HG03520 (cell line): Measurements from ENCODE around the gene CLCN2.

Experiments
- ATAC-seq: cut with Tn5 transposase; IDR thresholded peaks from one replicate; pipeline ENCODE4 v1.9.1; 2021; ENCODE audit warnings: mild to moderate bottlenecking, moderate library complexity; ENCODE audit not compliant: unreplicated experiment

CLCN2 gene

DNA sequence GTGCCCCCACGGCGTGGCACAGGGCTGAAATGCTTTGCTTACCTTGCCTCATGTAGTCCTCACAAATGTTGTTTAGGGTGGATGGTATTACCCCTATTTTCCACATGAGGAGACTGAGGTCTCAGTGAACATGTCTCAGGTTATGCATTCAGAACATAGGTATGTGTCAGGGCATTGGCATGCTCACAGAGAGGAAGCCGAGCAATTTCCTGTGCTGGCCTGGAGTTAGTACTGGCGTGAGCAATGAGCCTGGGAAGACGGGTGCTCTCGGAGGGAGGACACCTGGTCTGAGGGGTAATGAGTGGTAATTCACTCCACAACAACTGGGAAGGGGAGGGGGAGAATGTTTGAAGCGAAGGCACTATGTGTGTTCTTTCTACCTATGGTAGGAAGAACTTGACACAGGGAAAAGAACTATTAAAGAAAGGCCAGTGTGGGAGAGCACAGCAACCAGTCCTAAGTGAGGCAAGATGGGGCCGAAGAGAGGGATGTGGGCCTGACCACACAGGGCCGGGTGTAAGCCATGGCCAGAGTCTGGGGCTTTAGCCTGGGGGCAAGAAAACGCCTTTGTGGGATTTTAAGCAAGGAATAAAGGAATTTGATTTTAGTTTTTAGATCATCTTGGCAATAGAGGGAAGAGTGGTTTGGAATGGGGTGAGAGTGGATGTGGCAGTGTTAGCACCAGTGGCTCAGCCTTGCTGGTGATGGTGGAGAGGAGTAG, 28.9 kb downstream of the CLCN2 start:
- no peak for ATAC-seq

DNA sequence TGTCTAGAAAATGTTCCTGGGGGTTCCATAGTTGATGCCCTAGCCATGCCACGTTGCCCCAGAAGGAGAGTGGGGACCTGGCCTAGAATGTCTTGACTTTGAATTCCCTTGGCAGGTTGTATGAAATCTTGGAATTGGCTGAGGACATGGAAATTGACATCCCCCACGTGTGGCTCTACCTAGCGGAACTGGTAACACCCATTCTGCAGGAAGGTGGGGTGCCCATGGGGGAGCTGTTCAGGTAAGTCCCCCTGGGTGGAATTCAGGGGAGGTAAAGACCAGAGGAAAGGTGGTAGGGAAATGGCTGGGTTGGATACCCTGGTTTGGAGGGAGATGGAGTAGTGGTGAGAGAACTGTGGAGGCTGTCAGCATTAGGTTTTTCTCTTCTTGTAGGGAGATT, 32.9 kb downstream of the CLCN2 start:
- ATAC-seq, result no peak

DNA sequence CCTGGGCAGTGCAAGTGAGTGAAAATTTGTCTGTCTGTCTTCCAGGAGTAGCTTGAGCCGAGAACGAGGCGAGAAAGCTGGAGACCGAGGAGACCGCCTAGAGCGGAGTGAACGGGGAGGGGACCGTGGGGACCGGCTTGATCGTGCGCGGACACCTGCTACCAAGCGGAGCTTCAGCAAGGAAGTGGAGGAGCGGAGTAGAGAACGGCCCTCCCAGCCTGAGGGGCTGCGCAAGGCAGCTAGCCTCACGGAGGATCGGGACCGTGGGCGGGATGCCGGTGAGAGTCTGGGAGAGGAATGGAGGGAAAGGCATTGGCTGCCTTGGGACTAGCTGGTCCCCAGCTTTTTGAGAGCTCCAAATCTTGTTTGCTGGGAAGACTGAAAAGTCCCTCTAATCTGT, 34.2 kb downstream of the CLCN2 start:
- ATAC-seq, result no peak

DNA sequence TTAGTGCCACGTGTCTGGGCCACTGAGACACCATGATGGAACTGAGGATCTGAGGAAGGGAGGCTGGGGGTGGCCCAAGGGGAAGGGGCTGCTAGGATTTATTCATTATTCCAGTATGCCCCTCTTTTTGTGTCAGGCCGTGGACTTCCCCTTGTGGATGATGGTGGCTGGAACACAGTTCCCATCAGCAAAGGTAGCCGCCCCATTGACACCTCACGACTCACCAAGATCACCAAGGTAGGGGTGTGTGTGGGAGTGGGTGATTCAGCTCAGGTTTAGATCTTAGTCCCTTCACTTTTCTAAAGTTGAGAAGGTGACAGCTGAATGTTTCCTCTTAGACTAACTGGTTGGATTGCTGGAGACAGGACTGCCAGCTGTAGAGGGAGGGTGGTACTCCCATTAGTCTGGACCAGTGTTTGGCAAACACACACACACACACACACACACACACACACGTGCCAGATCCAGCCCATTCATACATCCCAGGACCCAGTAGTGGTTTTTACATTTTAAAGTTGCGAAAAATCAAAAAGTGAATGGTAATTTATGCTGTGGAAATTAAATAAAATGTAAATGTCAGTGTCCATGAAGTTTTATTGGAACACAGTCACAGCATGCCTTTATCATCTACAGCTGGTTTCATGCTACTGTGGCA, 35.6 kb downstream of the CLCN2 start:
- ATAC-seq, result no peak

DNA sequence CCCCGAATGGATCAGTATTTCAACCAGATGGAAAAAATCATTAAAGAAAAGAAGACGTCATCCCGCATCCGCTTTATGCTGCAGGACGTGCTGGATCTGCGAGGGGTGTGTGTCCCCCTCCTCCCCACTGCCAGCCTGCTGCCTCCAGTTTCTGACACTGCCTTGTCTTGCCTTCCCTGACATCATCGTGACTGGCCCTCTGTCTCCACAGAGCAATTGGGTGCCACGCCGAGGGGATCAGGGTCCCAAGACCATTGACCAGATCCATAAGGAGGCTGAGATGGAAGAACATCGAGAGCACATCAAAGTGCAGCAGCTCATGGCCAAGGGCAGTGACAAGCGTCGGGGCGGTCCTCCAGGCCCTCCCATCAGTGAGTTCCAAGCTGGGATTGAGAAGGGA, 36.1 kb downstream of the CLCN2 start:
- ATAC-seq, result no peak

DNA sequence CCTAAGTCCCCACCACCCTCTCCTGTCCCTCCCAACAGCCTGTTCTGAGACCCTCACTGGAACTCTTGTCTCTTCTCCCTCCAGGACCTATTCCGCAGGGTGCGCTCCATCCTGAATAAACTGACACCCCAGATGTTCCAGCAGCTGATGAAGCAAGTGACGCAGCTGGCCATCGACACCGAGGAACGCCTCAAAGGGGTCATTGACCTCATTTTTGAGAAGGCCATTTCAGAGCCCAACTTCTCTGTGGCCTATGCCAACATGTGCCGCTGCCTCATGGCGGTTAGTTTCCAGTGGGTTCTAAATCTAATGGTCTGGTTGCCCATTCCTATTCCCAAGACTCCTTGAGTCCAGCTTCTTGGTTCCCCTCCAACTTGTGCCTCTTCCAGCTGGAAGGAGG, 37.7 kb downstream of the CLCN2 start:
- no peak for ATAC-seq

DNA sequence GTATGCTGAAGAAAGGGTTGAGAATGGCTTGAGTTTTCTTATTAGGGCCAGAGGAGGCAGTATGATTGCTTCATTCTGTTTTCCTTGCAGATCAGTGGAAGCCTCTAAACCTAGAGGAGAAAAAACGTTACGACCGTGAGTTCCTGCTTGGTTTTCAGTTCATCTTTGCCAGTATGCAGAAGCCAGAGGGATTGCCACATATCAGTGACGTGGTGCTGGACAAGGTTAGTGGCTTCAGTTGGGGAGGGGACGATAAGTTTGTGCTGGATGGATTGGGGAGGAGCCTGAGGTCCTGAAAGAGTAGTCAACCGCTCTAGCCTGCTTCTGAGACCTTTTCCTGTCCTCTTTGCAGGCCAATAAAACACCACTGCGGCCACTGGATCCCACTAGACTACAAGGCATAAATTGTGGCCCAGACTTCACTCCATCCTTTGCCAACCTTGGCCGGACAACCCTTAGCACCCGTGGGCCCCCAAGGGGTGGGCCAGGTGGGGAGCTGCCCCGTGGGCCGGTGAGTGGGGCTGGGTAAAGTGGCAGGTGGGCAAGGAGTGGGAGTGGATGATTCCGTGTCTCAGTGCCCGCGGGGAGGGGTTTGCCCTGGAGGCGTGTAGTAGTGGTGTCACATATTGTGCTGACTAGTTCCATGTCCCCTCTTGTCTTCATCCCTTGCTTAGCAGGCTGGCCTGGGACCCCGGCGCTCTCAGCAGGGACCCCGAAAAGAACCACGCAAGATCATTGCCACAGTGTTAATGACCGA, 38.5 kb downstream of the CLCN2 start:
- ATAC-seq, result no peak

DNA sequence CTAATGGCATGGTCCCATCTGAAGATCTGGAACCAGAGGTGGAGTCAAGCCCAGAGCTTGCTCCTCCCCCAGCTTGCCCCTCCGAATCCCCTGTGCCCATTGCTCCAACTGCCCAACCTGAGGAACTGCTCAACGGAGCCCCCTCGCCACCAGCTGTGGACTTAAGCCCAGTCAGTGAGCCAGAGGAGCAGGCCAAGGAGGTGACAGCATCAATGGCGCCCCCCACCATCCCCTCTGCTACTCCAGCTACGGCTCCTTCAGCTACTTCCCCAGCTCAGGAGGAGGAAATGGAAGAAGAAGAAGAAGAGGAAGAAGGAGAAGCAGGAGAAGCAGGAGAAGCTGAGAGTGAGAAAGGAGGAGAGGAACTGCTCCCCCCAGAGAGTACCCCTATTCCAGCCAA, 39.7 kb downstream of the CLCN2 start:
- no peak for ATAC-seq

DNA sequence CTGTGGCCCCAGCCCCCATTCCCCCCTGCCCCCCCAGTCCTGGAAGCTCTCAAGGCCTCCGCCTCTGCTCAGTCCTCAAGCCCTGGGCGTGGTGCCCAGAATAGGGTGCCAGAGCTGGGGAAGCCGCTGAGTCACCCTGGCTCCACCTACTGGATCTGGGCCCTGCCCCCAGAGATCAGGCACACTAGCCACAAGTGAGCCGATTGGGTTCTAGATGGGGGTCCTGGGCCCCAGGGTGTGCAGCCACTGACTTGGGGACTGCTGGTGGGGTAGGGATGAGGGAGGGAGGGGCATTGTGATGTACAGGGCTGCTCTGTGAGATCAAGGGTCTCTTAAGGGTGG, 41.3 kb downstream of the CLCN2 start:
- no peak for ATAC-seq

DNA sequence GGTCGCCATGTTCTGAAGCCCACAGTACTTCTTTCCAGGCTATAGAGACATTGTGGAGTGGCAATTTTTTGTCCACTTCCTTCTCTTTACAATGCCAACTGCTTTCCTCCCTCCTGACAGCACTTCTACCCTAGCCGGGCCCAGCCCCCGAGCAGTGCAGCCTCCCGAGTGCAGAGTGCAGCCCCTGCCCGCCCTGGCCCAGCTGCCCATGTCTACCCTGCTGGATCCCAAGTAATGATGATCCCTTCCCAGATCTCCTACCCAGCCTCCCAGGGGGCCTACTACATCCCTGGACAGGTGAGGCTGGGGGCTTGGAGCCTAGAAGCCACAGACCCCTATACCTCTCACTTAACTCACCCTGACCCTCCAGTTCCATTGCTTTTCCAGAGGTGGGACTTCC, 44.2 kb downstream of the CLCN2 start:
- ATAC-seq, result no peak

DNA sequence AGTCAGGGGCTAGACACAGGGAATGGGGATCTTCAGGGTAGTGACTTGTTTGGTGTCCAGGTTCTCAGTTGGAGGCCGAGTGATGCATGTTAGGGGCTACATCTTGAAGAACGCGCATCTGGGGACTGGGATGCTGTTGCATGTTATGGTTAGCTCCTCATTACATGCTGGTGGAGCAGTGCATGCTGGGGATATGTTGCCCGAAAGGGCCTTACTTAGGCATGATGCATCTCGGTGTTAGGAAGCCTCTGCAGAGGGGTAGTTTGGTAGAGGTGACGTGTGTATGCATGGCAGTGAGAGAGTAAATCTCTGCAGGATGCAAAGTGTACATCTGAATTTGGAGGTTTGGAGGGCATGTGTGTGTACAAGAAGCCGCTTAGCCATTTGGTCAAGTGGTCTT, 44.6 kb downstream of the CLCN2 start:
- no peak for ATAC-seq

DNA sequence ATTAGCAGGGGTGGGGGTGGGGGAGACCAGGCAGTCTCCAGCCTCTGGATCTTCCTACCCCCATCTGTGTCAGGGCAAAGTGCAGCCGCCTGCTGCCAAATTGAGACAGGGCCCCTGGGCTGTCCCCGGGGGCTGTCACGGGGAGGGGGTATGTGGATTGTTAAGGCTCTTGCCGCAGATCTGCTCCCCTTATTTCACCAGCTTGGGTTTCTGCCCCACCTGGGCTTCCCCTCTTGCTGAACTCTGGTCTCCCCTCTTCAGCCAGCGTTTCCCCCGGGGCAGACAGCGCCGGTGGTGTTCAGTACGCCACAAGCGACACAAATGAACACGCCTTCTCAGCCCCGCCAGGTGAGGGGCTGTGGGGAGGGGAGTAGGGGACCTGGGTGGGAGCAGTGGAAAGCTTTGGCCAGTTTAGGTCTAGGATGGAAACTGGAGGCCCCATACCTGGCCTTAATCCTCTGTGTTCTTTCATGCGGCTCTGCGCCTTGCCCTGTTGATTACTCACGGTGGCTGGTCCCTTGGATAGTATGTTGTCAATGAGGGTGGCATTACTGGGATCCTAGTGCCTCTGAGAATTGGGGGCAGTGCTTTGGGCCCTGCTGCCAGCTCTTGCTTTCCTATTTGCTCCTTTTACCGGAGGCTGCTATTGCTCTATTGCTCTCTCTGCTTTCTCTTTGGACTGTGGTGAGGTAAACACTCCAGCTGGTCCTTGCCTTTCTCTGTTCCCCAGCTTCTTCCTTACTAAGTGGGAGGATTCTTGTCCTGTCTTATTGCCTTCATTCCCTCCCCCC, 45.3 kb downstream of the CLCN2 start:
- no peak for ATAC-seq

DNA sequence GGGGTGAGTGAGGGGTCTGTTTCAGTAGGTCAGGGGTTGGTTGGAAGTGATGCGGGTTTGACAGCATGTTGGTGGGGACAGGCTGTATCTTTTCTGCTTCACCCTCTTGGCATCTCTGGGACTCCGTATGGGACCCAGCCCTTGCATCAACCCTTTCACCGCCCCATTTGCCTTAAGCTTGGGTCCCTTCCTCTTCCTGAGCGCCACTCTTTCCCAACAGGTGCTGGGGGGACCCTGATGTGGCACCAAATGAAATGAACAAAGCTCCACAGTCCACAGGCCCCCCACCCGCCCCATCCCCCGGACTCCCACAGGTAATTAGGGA, 45.9 kb downstream of the CLCN2 start:
- ATAC-seq, result no peak

DNA sequence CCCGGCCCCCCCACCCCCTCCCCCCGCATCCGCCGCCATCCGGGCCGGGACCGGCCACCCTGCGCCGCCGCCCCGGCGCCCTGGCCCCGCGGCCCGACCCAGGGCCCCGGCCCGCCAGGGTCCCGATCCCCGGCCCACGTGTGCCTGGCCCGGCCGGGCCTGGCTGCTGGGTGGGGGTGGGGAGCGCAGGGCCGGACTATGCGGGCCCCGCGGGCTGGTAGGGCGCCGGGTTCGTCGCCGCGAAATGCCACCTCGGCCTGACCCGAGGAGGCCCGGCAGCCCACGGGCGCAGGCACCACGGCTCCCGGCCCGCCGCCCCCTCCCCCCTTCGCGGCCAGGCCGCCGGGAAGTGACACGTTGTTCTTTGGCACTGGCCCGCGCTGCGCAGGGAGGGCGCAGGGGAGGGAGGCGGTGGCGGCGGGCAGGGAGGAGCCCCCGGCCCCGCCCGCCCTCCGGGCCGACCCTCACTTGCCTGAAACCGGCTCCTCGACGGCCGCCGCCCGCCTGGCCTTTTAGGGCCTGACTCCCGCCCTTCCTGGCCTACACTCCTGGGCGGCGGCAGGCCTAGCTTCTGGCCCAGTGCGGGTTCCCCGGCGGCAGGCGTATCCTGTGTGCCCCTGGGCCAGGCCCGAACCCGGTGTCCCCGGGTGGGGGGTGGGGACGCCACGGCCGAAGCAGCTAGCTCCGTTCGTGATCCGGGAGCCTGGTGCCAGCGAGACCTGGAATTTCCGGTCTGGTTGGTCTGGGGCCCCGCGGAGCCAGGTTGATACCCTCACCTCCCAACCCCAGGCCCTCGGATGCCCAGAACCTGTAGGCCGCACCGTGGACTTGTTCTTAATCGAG, 46.5 kb downstream of the CLCN2 start:
- ATAC-seq, result peak; percentile 36

DNA sequence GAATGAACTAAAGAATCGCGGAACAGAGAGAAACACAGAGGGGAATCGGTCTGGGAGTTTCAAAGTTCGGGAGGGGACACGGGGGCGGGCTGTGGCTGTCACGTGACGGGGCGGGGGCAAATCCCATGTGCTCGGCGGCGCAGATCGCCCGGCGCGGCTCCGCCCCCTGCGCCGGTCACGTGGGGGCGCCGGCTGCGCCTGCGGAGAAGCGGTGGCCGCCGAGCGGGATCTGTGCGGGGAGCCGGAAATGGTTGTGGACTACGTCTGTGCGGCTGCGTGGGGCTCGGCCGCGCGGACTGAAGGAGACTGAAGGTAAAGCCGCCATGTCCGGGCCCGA, 47.1 kb downstream of the CLCN2 start, which contains the start of gene EIF4G1:
EIF4G1 (plus strand) TSS at position 244 of the 337 bp plus-strand sequence. CDS start 1,191 bp downstream, outside the sequence.
- ATAC-seq, result peak; percentile 78

DNA sequence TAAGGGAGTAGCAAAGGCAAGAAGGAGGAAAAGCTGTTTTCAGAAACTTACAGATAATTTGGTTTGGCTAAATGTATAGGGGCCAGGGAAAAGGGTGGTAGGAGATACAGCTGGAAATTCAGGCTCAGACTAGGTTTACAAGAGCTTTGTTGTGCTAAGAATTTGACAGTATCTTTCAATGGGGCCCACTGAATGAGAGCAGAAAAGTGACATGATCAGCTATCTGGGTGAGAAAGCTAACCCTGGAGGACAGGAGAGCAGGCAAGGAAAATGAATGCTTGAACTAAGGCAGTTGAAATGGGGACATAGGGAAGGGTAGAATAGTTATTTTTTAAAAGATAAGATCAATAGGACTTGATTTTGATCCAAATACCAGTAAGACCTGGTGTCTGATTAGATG, 49.8 kb downstream of the CLCN2 start:
- no peak for ATAC-seq

DNA sequence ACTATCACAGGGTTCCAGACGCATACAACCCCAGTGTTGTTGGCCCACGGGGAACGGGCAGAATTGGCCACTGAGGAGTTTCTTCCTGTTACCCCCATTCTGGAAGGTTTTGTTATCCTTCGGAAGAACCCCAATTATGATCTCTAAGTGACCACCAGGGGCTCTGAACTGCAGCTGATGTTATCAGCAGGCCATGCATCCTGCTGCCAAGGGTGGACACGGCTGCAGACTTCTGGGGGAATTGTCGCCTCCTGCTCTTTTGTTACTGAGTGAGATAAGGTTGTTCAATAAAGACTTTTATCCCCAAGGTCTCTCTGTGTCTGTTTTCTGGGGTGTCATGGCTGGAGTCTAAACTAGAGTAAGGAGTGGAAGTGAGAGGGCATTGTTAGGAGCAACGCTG, 52.7 kb downstream of the CLCN2 start:
- no peak for ATAC-seq

DNA sequence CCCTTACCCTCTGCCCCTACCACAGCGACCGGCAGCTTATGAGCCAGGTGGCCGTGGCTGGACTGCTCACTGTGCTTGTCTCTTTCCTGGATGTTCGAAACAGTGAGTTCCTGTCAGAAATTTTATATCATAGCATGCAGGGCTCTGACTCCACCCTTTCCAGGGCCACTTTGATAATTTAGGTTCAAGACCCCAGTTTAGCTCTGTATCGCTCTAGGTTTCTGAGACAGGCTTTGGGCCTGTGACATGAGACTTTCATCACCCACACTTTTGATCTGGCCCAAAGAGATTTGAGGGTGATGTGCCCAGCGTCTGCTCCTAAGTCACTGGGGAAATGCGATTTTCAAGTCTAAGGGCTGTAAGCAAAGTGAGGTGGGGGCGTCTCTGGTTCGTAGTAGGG, 53.5 kb downstream of the CLCN2 start:
- no peak for ATAC-seq

DNA sequence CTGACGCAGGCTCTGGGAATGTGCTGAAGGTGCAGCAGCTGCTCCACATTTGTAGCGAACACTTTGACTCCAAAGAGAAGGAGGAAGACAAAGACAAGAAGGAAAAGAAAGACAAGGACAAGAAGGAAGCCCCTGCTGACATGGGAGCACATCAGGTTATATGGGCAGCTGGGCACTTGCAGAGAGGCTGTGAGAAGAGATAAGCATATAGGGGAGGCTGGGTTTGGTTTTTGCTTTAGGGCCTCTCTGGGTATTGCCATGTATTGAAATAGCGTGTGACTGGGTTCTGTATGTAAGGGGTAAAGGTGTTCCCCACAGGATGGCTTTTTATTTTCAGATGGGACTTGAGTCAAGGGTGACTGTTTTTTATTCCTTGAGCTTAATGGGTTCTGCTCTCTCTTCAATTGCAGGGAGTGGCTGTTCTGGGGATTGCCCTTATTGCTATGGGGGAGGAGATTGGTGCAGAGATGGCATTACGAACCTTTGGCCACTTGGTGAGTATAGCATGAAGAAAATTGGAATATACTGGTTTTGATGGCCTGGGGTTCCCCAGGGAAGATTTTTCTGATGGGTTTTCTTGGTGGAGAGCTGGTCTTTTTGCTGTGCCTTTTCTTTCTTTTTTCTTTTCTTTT, 54.9 kb downstream of the CLCN2 start:
- ATAC-seq, result no peak

DNA sequence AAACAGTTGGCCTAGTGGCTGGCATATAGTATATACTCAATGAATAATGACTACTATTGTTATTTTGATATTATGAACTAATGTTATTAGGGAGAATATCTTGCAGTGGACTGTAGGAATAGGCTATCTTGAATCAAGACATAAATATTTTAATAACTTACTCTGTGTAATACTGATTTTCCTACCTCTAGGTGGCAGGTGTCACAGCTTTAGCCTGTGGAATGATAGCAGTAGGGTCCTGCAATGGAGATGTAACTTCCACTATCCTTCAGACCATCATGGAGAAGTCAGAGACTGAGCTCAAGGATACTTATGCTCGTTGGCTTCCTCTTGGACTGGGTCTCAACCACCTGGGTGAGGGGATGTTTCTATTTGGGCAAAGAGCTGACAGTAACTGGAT, 55.8 kb downstream of the CLCN2 start:
- ATAC-seq, result no peak
